NCI-H524 (cell line): Measurements from ENCODE around the gene CCM2.

Experiments used
- DNase-seq, 2 experiments: peaks; one replicate each; lab custom pipeline; 2025; lab: John Stamatoyannopoulos, UW

The CCM2 gene

DNA sequence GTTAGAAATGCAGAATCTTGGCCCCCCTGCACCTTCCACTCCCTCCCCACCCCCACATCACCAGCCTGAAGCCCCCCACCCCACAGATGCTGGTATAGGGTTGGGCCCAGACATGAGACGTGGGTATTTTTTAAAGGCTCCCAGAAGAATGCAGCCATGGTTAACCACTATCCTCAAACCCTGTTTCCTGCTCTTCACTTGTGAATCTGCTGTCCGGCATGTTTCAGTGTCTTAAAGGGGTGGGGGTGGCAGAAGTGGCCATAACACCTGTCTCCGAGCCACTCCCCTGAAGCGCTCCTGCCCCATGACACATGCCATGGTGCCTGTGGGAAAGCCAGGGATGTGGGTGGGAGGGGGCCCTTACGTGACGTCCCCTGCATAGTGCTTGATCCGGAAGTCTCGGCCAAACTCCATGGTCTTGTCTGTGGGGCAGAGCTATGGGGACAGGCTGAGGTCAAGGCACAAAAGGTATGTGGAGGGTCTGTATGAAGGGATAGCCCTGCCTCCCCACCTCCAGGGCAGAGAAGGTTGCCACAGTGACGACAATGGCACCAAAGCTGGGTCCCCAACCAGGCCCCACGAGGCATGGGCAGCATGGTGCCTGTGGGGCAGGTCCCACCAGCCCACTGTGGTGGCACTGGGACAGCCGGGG lies 30.8 kb upstream of the CCM2 start:
- DNase-seq = no peak

- DNase-seq = no peak
Observed at GRCh38 chr7:44969701-44970522, 30.1 kb upstream of the CCM2 start.

GRCh38 chr7:44970523-44971051 lies 29.4 kb upstream of the CCM2 start:
- DNase-seq = no peak

- DNase-seq = no peak
Observed at GRCh38 chr7:44971188-44971901, 28.7 kb upstream of the CCM2 start.

DNA sequence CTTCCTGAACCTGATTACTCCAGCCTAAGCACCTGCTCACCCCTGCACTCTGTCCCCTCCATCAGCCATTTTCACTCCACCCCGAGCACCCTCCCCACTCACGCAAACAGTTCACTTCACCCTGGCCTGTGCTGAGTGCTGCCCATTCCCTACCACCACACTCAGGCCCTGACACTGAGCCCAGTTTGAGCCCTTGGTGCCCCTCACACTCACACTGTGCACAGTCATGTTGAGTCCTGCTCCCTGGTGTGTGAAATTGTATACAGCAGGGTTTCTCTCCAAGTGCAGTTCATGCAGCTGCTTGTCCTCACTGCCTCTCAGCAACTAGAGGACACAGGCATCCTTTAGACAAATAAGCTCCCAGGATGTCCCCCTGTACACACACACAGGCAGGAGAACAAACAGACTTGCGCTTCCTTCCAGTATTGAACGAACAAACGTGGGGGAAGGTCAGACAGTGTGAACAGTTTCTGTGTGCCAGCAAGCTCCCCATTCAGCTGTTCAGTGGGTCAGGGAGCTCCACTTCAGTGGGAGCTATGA lies 28.0 kb upstream of the CCM2 start:
- DNase-seq = no peak

DNA sequence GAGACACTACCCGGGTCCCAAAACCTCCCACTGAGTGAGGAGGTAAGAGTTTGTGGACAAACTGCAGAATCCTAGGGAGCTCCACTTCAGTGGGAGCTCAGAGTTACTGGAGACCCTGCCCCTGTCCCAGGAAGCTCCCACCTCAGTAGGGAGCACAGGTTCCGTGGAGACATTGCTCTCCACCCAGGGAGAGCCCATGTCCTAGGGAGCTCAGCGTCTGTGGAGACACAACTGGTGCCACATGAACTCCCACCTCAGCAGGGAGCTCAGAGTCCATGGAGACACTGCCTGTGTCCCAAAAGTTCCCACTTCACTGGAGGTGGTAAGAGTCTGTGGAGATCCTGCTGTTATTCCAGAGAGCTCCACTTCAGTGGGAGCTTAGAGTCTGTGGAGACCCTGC lies 27.4 kb upstream of the CCM2 start:
- no peak for DNase-seq

DNA sequence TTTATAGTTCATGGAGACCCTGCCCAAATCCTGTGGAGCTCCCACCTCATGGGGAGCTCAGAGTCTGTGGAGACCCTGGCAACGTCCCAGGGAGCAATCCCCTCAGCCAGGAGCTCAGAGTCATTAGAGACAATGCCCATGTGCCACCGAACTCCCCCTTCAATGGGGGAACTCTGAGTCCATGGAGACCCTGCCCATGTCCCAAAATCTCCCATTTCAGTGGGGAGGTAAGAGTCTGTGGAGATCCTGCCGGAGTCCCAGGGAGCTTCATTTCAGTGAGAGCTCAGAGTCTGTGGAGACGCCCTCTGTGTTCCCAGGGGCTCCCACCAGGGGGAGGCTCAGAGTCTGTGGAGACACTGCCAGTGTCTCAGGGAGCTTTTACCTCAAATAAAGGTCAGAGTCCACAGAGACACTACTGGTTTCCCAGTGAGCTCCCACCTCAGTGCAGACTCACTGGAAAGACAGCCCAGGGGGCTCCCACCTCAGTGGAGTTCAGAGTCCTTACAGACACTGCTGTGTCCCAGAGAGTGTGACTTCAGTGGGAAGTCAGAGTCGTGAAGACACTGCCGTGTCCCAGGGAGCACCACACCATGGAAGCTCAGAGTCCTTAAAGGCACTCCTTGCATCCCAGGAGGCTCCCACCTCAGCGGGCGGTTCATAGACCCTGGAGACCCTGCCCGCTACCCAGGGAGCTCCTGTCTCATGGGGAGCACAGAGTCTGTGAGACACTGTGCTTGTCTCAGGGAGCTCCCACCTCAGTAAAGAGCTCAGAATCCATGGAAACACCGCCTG lies 26.2 kb upstream of the CCM2 start:
- peak in 1 of 2 experiments; percentile 28 for DNase-seq

- DNase-seq = no peak
Observed at GRCh38 chr7:44974549-44974948, 25.5 kb upstream of the CCM2 start.

DNA sequence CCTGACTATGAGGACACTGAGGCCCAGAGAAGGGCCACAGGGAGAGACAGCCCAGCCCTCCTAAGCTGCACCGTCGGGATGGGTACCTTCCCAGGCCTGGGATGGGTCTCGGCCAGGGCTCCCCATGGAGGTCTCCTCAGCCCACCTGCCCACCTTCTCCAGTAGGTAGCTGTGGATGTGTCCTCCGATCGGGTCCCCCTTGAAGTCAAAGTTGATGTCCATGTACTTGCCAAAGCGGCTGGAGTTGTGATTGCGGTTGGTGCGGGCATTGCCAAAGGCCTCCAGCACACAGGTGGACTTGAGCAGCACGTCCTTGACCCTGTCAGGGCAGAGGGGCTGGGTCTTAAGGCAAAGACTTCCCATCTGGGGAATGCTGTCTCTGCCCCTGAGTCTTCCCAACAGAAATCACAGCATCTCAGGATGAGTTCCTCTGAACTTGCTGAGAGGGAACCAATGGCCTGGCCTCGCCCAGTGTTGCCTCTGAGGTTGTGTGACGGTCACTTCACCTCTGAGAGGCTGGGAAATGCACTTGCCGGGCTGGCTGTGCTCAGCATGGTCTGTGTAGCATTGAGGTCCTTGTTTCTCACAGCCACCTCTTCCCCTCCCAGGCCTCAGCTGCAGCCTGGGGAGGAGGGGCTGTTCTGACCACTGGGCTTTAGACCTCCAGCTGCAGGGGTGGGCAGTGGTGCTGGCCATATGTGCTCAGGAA lies 24.5 kb upstream of the CCM2 start:
- no peak for DNase-seq

DNA sequence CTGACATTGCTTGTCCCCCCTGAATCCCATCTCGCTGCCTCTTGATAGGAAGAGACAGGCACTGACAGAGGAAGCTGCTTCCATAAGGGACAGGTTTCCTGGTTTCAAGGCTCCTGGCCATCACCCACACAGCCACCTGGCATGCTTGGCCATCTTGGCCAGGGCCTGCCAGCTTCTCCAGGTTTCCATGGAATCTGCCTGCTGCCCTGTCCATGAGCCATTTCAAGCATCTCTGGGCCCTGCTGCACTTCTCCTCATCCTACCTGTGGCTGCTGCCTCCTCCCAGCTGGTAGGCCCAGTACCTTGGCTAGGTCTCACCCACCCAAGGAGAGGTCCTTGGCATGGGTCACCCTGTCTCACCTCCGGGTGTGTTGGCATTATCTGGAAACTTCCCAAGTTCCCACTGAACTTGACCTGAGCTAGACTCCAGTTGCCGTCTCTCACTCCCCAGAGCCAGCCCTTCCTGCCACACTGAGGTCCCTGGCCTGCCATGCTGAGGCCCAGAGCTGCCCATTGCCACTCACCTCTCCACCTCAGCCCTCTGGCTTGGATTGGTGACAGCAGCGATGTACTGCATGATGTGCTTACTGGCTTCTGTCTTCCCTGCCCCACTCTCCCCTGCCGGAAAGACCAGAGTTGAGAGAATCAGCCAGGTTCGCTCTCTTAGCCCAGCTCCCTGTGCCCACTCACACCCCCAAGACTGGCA lies 23.8 kb upstream of the CCM2 start:
- no peak for DNase-seq

DNA sequence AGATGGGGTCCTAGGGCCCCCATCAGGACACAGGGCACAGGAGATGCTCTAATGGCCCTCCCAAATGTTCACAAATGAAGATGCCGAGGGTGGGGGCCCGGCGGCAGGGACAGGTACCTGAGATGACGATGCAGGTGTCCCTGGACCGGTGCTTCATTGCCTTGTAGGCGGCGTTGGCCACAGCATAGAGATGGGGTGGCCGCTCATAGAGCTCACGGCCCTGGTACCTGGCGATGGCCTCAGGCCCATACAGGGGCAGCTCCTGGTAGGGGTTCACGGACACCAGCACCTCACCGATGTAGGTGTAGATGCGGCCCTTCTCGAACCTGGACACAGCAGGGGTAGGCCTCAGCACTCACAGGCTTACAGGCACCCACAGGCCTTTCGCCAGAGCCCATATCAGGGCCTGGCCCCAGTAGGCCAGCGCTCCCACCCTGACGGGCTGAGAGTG lies 23.2 kb upstream of the CCM2 start:
- no peak for DNase-seq

GRCh38 chr7:44977304-44977958 lies 22.6 kb upstream of the CCM2 start:
- DNase-seq = no peak

GRCh38 chr7:44977959-44978335 lies 22.1 kb upstream of the CCM2 start:
- peak; percentile 23 to 66 for DNase-seq

DNA sequence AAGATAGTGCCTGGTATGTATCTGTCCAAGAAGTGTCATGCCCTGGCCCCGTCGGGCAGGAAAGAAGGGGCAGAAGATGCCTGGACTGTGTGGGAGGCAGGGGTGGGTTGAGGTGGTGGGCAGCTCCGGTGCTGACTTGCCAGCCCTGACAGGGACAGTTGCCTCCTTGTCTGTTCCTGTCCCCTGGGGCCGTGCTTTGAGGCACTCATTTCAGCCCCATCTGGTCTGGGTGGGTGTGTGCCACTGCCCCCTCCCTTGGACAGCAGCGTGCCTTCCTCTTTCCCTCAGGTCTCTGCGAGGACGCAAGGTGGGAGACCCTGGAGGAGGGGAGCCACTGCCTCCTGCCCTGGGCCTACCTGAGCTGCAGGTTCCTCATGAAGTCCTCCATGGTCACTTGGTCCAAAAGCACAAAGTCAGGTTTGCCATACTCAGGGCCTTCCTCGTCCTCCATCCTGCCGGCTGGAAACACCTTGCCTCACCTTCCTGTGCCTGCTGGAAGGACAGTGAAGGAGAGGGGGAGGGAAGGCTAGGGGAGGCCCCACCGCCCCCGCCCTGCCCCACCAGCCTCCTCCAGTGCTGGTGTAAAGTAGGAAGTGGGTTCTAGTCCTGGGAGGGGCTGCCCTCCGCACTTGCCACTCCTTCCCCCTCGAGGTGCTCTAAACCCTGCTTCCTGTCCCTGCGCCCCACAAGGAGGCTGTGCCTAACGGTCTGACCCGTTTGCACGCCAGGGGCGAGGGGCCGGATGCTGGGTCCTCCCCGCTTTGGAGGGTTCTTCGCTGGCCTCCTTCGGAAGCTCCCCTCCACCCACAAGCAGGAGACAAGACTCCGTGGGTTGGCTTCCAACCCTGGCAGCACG lies 21.3 kb upstream of the CCM2 start, which contains the start of gene MYO1G:
TSS of gene MYO1G (minus strand) at position 505 of the 856 bp plus-strand sequence. CDS start at position 451, 54 bp downstream.
- peak; percentile 40 to 58 for DNase-seq

DNA sequence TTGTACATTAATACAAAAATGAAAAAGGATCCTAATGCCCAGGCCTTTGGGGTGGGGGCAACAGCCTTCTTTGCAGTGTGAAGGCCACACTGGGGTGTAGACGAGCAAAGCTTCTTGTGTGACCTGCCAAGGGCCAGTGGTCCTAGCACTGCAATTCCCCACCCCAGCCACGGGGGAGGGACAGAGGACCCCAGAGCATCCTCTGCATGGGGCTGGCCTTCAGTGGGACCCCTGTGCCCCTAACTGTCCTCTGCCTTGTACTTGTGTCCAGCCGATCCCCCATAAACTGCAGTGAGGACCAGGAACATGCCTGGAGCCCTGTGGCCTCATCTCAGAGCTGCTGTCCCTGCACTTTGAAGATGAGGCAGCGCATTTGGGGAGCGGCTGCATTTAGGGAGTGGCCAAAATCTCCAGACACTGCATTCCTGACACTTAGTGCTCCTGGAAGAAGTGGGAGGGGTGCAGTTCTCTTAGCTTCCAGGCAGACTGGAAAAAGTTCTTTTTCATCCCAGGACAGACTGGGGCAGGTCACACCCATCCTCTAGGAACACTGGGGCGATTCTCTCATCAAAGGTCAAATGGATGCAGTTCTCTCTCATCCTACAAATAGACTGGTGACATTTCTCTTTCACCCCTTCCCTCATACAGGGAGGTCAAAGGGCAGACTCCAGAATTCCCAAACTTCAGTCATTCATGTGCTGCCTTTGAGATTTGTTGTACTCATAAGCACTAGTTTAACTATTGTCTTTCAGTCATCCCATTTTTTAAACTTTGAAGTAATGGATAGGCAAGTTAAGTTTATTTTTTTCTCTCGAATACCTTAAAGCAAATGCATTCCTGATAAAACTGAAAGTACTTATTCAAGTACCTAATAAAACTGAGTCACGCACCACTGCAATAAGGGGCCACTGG lies 20.3 kb upstream of the CCM2 start:
- DNase-seq = no peak

DNA sequence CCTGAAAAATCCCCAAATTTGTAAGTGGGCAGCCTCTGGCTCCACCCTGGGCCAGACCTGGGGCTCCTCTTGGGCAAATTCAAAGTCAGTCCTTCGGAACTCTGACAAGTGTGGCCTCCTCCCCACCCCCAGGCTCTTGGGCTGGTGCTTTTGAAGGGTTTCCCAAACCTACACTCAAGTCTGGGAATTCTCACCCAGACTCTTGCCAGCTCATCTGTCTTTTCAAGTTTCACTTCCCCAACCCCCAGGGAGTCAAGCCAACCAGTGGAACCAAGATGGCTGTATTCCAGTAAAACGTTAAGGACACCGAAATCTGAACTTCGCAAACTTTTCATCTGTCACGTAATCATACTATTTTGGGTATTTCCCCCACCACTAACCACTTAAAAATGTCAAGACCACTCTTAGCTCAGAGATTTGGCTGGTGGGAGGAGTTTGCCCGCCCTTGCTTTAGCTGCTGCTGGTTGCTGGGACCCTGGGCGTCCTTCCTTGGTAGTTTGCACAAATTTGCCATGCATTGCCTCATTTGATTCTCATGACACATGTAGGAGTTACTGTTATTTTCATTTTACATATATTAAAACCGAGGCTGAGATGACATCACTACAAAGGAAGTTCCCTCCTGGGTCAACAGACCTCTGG lies 19.5 kb upstream of the CCM2 start:
- no peak for DNase-seq
